ENCODE measurements around the gene TTC36. TPM values are rescaled to one million over a fixed set of nuclear protein-coding genes. Genes with fewer than 3 reads are reported as not detected.
A peak's percentile ranks its signal among the peaks of the same experiment; 100 is the strongest.

TTC36 gene
- total and polyA plus RNA-seq, 2 of the 13 experiments (the other 11 are each of a cell fraction or from before 2014, with no cell fraction given) = 0.13 to 0.40 TPM

- 0 out of 2 replicates have a peak, but pooled peaks have one; percentile 29 for TF ChIP-seq PRMT3 (CRISPR knock-in tag; IDR thresholded peaks at IDR 0.05; ENCODE audit: borderline replicate concordance, low read depth)
- no peak for TF ChIP-seq ZNF207 (IDR thresholded peaks at IDR 0.05; ENCODE audit: borderline replicate concordance)
- peak; percentile 12; the same call in 1 of the 2 replicates for TF ChIP-seq NRL (CRISPR knock-in tag; IDR thresholded peaks at IDR 0.05; ENCODE audit: borderline replicate concordance)
- no peak for TF ChIP-seq RCOR2 (CRISPR knock-in tag; IDR thresholded peaks at IDR 0.05)
- no peak for TF ChIP-seq ZNF333 (CRISPR knock-in tag; IDR thresholded peaks at IDR 0.05; ENCODE audit: borderline replicate concordance)
- TF ChIP-seq KDM1A (CRISPR knock-in tag; IDR thresholded peaks at IDR 0.05) = peak; percentile 20; the same call in 1 of the 2 replicates
- TF ChIP-seq POGZ (CRISPR knock-in tag; IDR thresholded peaks at IDR 0.05) = 0 out of 2 replicates have a peak, but pooled peaks have one; percentile 7
- TF ChIP-seq BORCS8-MEF2B (CRISPR knock-in tag; IDR thresholded peaks at IDR 0.05) = 0 out of 2 replicates have a peak, but pooled peaks have one; percentile 7
- TF ChIP-seq, protein P1, sequence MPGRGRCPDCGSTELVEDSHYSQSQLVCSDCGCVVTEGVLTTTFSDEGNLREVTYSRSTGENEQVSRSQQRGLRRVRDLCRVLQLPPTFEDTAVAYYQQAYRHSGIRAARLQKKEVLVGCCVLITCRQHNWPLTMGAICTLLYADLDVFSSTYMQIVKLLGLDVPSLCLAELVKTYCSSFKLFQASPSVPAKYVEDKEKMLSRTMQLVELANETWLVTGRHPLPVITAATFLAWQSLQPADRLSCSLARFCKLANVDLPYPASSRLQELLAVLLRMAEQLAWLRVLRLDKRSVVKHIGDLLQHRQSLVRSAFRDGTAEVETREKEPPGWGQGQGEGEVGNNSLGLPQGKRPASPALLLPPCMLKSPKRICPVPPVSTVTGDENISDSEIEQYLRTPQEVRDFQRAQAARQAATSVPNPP (CRISPR knock-in tag; IDR thresholded peaks at IDR 0.05) = 0 out of 2 replicates have a peak, but pooled peaks have one; percentile 5
- no peak for TF ChIP-seq ZNF564 (CRISPR knock-in tag; IDR thresholded peaks at IDR 0.05)
- no peak for TF ChIP-seq SP2 (CRISPR knock-in tag; IDR thresholded peaks at IDR 0.05)
Observed at GRCh38 chr11:118530180-118530682, 3.0 kb downstream of the TTC36 start (continued).

All from HepG2 (cell line).